Measurements from ENCODE around the gene BCAN.
"Not testable (repeated sequence)": the region's sequence is repeated elsewhere in the genome, so short reads cannot be mapped to it uniquely, and the experiment has no call there.

BCAN gene

GRCh38 chr1:156641761-156642264 is at the start of gene BCAN:
Gene BCAN (plus strand): TSS chr1:156642117. CDS start chr1:156646055, 3,938 bp downstream.
- no peak for DNase-seq

- no peak for DNase-seq
Observed at GRCh38 chr1:156592158-156592909, 49.6 kb upstream of the BCAN start.

- peak; percentile 98 for DNase-seq
Observed at GRCh38 chr1:156592910-156593660, 48.8 kb upstream of the BCAN start.

- no peak for DNase-seq
Observed at GRCh38 chr1:156593661-156593989, 48.3 kb upstream of the BCAN start.

- DNase-seq = no peak
Observed at GRCh38 chr1:156594190-156594589, 47.7 kb upstream of the BCAN start.

- no peak for DNase-seq
Observed at GRCh38 chr1:156595016-156595415, 46.9 kb upstream of the BCAN start.

- DNase-seq = no peak
Observed at GRCh38 chr1:156596426-156596825, 45.5 kb upstream of the BCAN start.

GRCh38 chr1:156598125-156598524 is 43.8 kb upstream of the BCAN start:
- no peak for DNase-seq

GRCh38 chr1:156598731-156599432 is 43.0 kb upstream of the BCAN start:
- no peak for DNase-seq

GRCh38 chr1:156599811-156600210 is 42.1 kb upstream of the BCAN start:
- DNase-seq = no peak

- no peak for DNase-seq
Observed at GRCh38 chr1:156600733-156601121, 41.2 kb upstream of the BCAN start.

GRCh38 chr1:156601122-156601830 is 40.6 kb upstream of the BCAN start, which contains the start of gene GPATCH4:
Gene GPATCH4 (minus strand): TSS chr1:156601479.
- peak; percentile 90 for DNase-seq

GRCh38 chr1:156601892-156602291 is 40.0 kb upstream of the BCAN start:
- DNase-seq = peak; percentile 68

- no peak for DNase-seq
Observed at GRCh38 chr1:156602557-156602993, 39.3 kb upstream of the BCAN start.

- not testable (repeated sequence) for DNase-seq
Observed at GRCh38 chr1:156607344-156607743, 34.6 kb upstream of the BCAN start.

GRCh38 chr1:156608036-156608674 is 33.8 kb upstream of the BCAN start:
- peak; percentile 96 for DNase-seq

- peak; percentile 68 for DNase-seq
Observed at GRCh38 chr1:156608981-156609380, 32.9 kb upstream of the BCAN start.

GRCh38 chr1:156610072-156610471 is 31.8 kb upstream of the BCAN start:
- not testable (repeated sequence) for DNase-seq

GRCh38 chr1:156612666-156613065 is 29.3 kb upstream of the BCAN start:
- DNase-seq = no peak

GRCh38 chr1:156615946-156616345 is 26.0 kb upstream of the BCAN start:
- no peak for DNase-seq

GRCh38 chr1:156616463-156616862 is 25.5 kb upstream of the BCAN start:
- DNase-seq = peak; percentile 69
